WERI-Rb-1 (cell line): Measurements from ENCODE around the gene RPL37.
"Not testable (repeated sequence)": the region's sequence is repeated elsewhere in the genome, so short reads cannot be mapped to it uniquely, and the experiment has no call there.

Experiments
- DNase-seq: peaks from one replicate; pipeline ENCODE4 v3.0.0-alpha.2; 2020
- H3K27ac ChIP-seq: fragments of 250-450 bp; sonication (Bioruptor Pico); 2 replicates; pipeline ENCODE4 v1.5.1; 2020; ENCODE audit warnings: mild to moderate bottlenecking, moderate library complexity
- H3K27me3 ChIP-seq: fragments of 250-450 bp; sonication (Bioruptor Pico); 2 replicates; pipeline ENCODE4 v1.5.1; 2021; ENCODE audit warnings: mild to moderate bottlenecking, low read depth, moderate library complexity; ENCODE audit not compliant: insufficient read depth, severe bottlenecking
- H3K36me3 ChIP-seq: fragments of 250-450 bp; sonication (Bioruptor Pico); 2 replicates; pipeline ENCODE4 v1.5.1; 2020; ENCODE audit warnings: mild to moderate bottlenecking, moderate library complexity
- H3K4me3 ChIP-seq: 2 replicates; pipeline ENCODE4 v1.5.1; 2011; ENCODE audit warnings: low read depth, mild to moderate bottlenecking, control low read depth, low read length
- H3K9me3 ChIP-seq: fragments of 250-450 bp; sonication (Bioruptor Pico); 2 replicates; pipeline ENCODE4 v1.5.1; 2021; ENCODE audit warnings: mild to moderate bottlenecking, moderate library complexity; ENCODE audit not compliant: severe bottlenecking
- TF ChIP-seq, protein P1 (sequence below): IDR thresholded peaks from 2 replicates; pipeline ENCODE4 v1.5.1; 2011; ENCODE audit warnings: low read depth, mild to moderate bottlenecking, control low read depth, inconsistent platforms, low read length

Gene RPL37

DNA sequence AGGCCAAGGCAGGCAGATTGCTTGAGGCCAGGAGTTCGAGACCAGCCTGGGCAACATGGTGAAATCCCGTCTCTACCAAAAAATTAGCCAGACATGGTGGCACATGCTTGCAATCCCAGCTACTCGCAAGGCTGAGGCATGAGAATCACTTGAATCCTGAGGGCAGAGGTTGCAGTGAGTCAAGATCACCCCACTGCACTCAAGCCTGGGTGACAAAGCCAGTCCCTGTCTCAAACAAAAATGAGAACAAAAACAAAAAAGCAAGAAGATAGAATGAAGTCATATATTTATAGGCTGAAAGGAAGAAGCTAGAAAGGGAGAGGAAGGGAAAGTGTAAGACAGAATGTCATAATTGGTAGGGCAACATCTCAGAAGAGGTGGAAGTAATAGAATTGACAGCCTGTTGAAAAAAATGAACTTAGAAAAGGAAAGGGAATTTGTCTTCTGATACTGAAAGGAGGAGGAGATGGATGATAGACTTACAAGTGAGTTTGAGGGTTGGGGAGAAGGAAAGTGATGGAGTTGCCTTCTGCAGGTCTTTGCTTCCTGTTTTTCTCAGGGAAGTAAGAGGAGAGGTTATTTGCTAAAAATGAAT is 38.4 kb upstream of the RPL37 start:
- no peak for DNase-seq
- no peak overlapping the region for H3K27ac ChIP-seq
- H3K27me3 ChIP-seq = no peaks in the 10 kb centered on the region
- TF ChIP-seq, protein P1, sequence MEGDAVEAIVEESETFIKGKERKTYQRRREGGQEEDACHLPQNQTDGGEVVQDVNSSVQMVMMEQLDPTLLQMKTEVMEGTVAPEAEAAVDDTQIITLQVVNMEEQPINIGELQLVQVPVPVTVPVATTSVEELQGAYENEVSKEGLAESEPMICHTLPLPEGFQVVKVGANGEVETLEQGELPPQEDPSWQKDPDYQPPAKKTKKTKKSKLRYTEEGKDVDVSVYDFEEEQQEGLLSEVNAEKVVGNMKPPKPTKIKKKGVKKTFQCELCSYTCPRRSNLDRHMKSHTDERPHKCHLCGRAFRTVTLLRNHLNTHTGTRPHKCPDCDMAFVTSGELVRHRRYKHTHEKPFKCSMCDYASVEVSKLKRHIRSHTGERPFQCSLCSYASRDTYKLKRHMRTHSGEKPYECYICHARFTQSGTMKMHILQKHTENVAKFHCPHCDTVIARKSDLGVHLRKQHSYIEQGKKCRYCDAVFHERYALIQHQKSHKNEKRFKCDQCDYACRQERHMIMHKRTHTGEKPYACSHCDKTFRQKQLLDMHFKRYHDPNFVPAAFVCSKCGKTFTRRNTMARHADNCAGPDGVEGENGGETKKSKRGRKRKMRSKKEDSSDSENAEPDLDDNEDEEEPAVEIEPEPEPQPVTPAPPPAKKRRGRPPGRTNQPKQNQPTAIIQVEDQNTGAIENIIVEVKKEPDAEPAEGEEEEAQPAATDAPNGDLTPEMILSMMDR = no peak
- no peaks in the 10 kb centered on the region for H3K36me3 ChIP-seq
- H3K4me3 ChIP-seq = no peak overlapping the region
- H3K9me3 ChIP-seq = no peaks in the 10 kb centered on the region

DNA sequence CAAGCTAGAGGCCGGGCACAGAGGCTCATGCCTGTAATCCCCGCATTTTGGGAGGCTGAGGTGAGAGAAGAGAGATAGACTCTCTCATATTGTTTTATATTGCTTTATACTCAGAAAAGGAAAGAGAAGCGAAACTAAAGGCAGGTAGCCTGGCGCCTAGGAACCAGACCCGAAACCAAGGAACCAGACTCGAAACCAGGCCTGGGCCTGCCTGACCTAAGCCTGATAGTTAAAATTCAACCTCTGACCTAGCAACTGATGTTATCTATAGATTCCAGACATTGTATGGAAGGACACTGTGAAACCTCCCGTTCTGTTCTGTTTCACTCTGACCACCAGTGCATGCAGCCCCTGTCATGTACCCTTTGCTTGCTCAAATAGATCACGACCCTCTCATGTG is 37.2 kb upstream of the RPL37 start:
- not testable (repeated sequence) for H3K9me3 ChIP-seq, H3K27me3 ChIP-seq, DNase-seq, H3K36me3 ChIP-seq, H3K4me3 ChIP-seq, H3K27ac ChIP-seq

DNA sequence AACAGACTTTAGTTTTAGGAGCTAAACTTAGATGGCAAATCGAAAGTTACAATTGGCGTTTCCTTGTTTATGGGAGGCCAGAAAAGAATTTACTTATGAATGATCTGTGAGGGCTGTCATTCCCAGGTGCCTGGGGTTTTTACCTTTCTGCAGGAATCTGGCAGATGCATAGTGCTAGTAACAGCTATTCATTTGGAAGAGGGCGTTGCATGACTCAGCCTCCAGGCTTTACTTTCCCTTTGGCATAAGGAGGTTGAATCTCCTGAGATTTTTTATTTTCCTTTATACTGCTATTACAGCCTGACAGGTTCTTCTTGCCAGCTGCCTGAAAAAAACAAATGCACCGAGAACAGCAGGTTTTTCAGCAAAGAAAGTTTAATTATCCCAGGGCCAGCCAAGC is 36.2 kb upstream of the RPL37 start:
- no peak for DNase-seq
- Histone ChIP-seq H3K27me3 (no peaks in the 10 kb centered on the region), H3K9me3 (no peaks in the 10 kb centered on the region), H3K4me3 (no peak overlapping the region), H3K27ac (no peak overlapping the region), H3K36me3 (no peaks in the 10 kb centered on the region)
- TF ChIP-seq, protein P1 = no peak

DNA sequence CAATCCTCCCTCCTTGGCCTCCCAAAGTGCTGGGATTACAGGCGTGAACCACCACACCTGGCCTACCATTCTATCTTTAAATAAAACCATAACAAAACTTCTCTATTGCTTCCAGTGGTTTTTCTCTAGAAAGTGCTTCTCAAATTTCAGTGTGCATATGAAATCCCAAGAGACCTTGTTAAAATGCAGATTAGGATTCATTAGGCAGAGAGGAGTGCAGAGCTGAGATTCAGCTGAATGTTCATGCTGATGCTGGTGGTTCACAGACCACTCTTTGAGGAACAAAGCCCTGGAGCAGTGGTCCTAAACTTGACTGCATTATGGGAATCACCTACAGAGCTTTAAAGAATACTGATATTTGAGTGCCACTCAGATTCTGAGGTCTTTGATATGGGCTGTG is 34.4 kb upstream of the RPL37 start:
- H3K27ac ChIP-seq = no peak overlapping the region
- peaks cover 6% of the 10 kb centered on the region for H3K9me3 ChIP-seq
- H3K27me3 ChIP-seq = no peaks in the 10 kb centered on the region
- TF ChIP-seq, protein P1 = no peak
- no peaks in the 10 kb centered on the region for H3K36me3 ChIP-seq
- no peak for DNase-seq
- H3K4me3 ChIP-seq = no peak overlapping the region

DNA sequence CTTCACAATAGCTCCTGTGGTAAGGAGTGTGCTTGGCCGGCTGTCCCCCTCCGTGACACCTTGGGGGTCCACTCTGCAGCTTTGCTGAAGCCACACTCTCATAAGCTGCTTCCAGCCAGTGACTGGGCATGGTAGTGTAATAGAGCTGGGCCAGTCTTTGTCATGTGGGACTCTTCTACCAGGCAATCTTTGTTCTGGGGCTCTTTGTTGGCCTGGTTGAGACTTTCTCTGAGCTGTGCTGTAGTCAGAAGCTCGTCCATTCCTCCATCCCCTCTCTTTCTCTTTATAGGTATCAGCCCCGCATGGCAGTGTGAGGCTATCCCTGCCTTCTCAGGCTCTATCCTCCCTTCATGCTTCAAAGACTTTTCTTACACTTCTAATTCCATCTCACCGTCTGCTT is 31.8 kb upstream of the RPL37 start:
- Histone ChIP-seq H3K27ac (no peak overlapping the region), H3K9me3 (peaks cover 18% of the 10 kb centered on the region), H3K36me3 (no peaks in the 10 kb centered on the region), H3K4me3 (no peak overlapping the region), H3K27me3 (no peaks in the 10 kb centered on the region)
- TF ChIP-seq, protein P1 = no peak
- no peak for DNase-seq

DNA sequence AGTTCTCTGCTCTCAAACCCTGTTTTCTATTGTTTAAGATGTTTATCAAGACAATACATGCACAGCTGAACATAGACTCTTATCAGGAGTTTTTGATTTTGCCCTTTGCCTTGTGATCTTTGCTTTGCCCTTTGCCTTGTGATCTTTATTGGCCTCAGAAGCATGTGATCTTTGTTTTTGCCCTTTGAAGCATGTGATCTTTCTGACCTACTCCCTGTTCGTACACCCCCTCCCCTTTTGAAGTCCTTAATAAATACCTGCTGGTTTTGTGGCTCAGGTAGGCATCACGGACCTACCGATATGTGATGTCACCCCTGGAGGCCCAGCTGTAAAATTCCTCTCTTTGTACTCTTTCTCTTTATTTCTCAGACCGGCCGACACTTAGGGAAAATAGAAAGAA is 30.0 kb upstream of the RPL37 start:
- H3K27ac ChIP-seq, H3K4me3 ChIP-seq, DNase-seq, H3K27me3 ChIP-seq, H3K36me3 ChIP-seq: not testable (repeated sequence)
- H3K9me3 ChIP-seq = peaks cover 18% of the 10 kb centered on the region

DNA sequence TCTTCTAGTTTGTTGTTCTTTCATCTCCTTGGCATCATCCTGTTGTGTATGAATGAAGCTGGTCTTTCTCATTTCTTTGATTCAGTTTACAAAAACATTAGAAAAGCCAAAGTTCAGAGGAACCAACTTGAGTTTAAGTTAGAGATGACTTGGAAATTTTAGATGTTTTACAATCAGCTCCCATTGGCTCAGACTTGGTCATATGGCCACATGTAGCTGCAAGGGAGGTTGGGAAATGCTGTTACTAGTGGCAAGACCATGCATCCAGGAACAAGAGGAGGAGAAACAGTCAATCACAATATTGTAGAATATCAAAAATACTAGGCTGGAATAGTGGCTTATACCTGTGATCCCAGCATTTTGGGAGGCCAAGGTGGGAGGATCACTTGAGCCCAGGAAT is 25.7 kb upstream of the RPL37 start:
- Histone ChIP-seq H3K4me3 (no peak overlapping the region), H3K36me3 (no peaks in the 10 kb centered on the region), H3K27me3 (no peaks in the 10 kb centered on the region), H3K9me3 (peaks cover 18% of the 10 kb centered on the region), H3K27ac (no peak overlapping the region)
- TF ChIP-seq, protein P1 = no peak
- DNase-seq = no peak
